ENCODE data around the gene ALG12. TPM values are rescaled to one million over a fixed set of nuclear protein-coding genes. Genes with fewer than 3 reads are reported as not detected.

Gene ALG12
- total and polyA plus RNA-seq, 2 of the 8 experiments (the other 6 are each of a cell fraction or from before 2014, with no cell fraction given): 13.4 to 22.5 TPM

DNA sequence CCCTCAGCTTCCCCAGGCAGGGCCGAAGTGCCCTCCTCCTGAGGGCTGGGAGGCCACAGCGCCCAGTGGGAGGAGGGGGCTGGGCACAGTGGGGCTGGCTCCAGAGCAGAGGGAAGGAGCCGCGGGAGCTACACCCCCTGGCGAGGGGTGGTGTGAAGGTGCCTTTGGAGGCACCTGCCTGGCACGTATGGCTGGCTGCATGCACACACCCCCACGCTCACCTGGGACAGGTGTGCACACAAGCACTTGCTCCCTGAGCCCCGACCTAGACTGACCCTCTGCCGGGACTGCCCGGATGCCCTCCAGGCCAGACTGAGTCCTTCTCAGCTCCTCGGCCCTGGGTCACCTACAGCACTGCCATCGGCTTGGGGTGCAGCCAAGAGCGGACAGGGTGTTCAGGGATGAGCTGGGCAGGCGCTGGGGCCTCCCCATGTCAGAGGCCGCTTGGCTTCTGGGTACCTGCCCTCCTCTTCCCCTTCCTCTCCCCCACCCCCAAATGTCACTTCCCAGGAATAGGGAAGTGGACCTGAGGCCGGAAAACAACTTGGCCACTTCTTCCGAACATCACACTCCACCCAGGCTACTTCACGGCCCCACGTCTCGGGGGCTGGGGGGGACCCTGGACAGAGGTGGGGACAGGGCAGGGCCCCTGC, 34.9 kb upstream of the ALG12 start (continued):
- no peak for TF ChIP-seq RFX5 (IDR thresholded peaks at IDR 0.05; ENCODE audit: borderline replicate concordance, low read depth, low read length)
- TF ChIP-seq SP4 (IDR thresholded peaks at IDR 0.05; ENCODE audit: low read length): no peak
- TF ChIP-seq CTBP2 (IDR thresholded peaks at IDR 0.05; ENCODE audit: borderline replicate concordance, insufficient read depth, insufficient read length, low read length): no peak
- TF ChIP-seq POLR2A (IDR thresholded peaks at IDR 0.05; ENCODE audit: control extremely low read depth in 1 of 2, low read depth in 2 of 2, low read length in 2 of 2): no peak
- no peak for TF ChIP-seq SP2 (IDR thresholded peaks at IDR 0.05; ENCODE audit: low read length)
- no peak for TF ChIP-seq SAP30 (IDR thresholded peaks at IDR 0.05; ENCODE audit: insufficient read depth, insufficient replicate concordance, low read length)
- TF ChIP-seq TBP (IDR thresholded peaks at IDR 0.05; ENCODE audit: low read depth, low read length): no peak
- no peak for TF ChIP-seq ZNF274 (IDR thresholded peaks at IDR 0.05; ENCODE audit: borderline replicate concordance, extremely low read depth, low read length)

All from H1 (cell line).